ENCODE measurements around the gene SETBP1. TPM values are rescaled to one million over a fixed set of nuclear protein-coding genes. Genes with fewer than 3 reads are reported as not detected.
A peak's percentile ranks its signal among the peaks of the same experiment; 100 is the strongest.

Gene SETBP1
- total RNA-seq, 2 donors from 2014 or later: 17.3 to 20.1 TPM

DNA sequence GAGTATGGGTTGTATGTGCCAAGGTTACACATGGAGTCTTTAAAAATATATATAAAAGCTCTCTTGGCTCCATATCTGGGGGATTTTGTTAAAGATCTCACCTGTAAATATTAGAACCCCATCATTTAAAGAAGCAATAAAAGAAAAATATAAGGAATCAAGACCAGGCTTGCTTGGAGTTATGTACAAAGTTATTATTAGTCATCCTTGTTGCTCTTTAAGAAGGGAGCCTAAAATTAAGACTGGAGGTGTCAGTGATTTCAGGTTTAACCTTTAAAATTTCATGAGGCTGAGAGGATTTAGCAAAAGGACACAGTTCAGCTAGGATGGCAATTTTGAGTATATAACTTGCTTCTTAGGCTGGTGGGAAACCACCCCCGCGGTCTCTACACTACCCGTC, 181.4 kb downstream of the SETBP1 start:
- no peaks in the 10 kb centered on the region for H3K27me3 ChIP-seq (ENCODE audit: control insufficient read depth, insufficient read depth, low read length, poor library complexity, severe bottlenecking)
- no peak overlapping the region for H3K4me3 ChIP-seq (ENCODE audit: low read length)
- no peaks in the 10 kb centered on the region for H3K36me3 ChIP-seq (ENCODE audit: control insufficient read depth, insufficient read depth, low read length)
- no peaks in the 10 kb centered on the region for H3K9me3 Mint-ChIP-seq
- TF ChIP-seq CTCF (conservative IDR thresholded peaks at IDR 0.05): no peak
- WGBS, 2 experiments (ENCODE audit: insufficient coverage in 1 of 2, insufficient read length in 1 of 2): 92% methylated on average over 3 of the region's 3 CpGs; no CpG with 5 or more reads in 1 of the 2 experiments
- no peak for DNase-seq
- no peak overlapping the region for H3K9ac ChIP-seq (ENCODE audit: extremely low read depth, low read length, poor library complexity, severe bottlenecking)
- no peak overlapping the region for H3K27ac ChIP-seq (ENCODE audit: low read depth, low read length)
- H3K9me3 ChIP-seq (ENCODE audit: control insufficient read depth, low read length): no peaks in the 10 kb centered on the region
- H3K4me3 Mint-ChIP-seq: no peak overlapping the region
- H3K27ac Mint-ChIP-seq: no peak overlapping the region
- peaks cover 3% of the 10 kb centered on the region for H3K4me1 ChIP-seq (ENCODE audit: control insufficient read depth, insufficient read depth, low read length)
- no peaks in the 10 kb centered on the region for H3K36me3 Mint-ChIP-seq (ENCODE audit: low read depth)
- no peaks in the 10 kb centered on the region for H3K27me3 Mint-ChIP-seq (ENCODE audit: insufficient read depth)
- peaks cover 16% of the 10 kb centered on the region for H3K4me1 Mint-ChIP-seq

DNA sequence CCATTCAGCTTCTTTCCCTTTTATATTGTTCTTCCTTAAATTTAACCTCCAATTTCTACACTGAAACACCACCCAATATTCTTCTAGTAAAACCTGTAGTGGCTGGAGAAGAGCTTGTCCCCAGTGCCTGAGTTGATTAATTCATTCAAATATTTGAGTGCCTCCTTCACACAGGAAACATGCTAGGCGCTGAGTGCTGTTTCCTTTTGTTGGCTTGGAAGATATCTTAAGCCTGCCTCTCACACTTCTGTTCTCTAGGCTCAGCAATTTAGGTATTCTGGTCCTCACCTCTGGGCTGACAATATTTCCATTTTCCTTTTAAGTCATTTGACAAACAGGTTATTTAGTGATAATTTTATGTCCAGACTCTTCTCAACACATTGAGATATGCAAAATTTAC, 185.4 kb downstream of the SETBP1 start:
- 77% methylated on average over 1 of the region's 1 CpG; no CpG with 5 or more reads in 1 of the 2 experiments for WGBS, 2 experiments (ENCODE audit: insufficient coverage in 1 of 2, insufficient read length in 1 of 2)
- Mint-ChIP-seq H3K4me3 (no peak overlapping the region), H3K9me3 (no peaks in the 10 kb centered on the region), H3K36me3 (ENCODE audit: low read depth) (no peaks in the 10 kb centered on the region), H3K27me3 (ENCODE audit: insufficient read depth) (no peaks in the 10 kb centered on the region), H3K4me1 (peaks cover 31% of the 10 kb centered on the region), H3K27ac (no peak overlapping the region)
- Histone ChIP-seq H3K4me3 (ENCODE audit: low read length) (no peak overlapping the region), H3K4me1 (ENCODE audit: control insufficient read depth, insufficient read depth, low read length) (peaks cover 5% of the 10 kb centered on the region), H3K27me3 (ENCODE audit: control insufficient read depth, insufficient read depth, low read length, poor library complexity, severe bottlenecking) (no peaks in the 10 kb centered on the region), H3K9ac (ENCODE audit: extremely low read depth, low read length, poor library complexity, severe bottlenecking) (no peak overlapping the region), H3K9me3 (ENCODE audit: control insufficient read depth, low read length) (no peaks in the 10 kb centered on the region), H3K27ac (ENCODE audit: low read depth, low read length) (no peak overlapping the region), H3K36me3 (ENCODE audit: control insufficient read depth, insufficient read depth, low read length) (no peaks in the 10 kb centered on the region)
- TF ChIP-seq CTCF (conservative IDR thresholded peaks at IDR 0.05): no peak
- DNase-seq: no peak

- H3K4me3 ChIP-seq (ENCODE audit: low read length): no peak overlapping the region
- 65 to 100% methylated on average over 1 to 4 of the region's 4 CpGs for WGBS, 2 experiments (ENCODE audit: insufficient coverage in 1 of 2, insufficient read length in 1 of 2)
- TF ChIP-seq CTCF (conservative IDR thresholded peaks at IDR 0.05): no peak
- peaks cover 5% of the 10 kb centered on the region for H3K36me3 ChIP-seq (ENCODE audit: control insufficient read depth, insufficient read depth, low read length)
- Mint-ChIP-seq H3K36me3 (ENCODE audit: low read depth) (no peaks in the 10 kb centered on the region), H3K4me3 (no peak overlapping the region), H3K27me3 (ENCODE audit: insufficient read depth) (no peaks in the 10 kb centered on the region), H3K4me1 (peaks cover 31% of the 10 kb centered on the region), H3K9me3 (no peaks in the 10 kb centered on the region), H3K27ac (no peak overlapping the region)
- no peaks in the 10 kb centered on the region for H3K9me3 ChIP-seq (ENCODE audit: control insufficient read depth, low read length)
- peak; percentile 49 for DNase-seq
- no peak overlapping the region for H3K27ac ChIP-seq (ENCODE audit: low read depth, low read length)
- no peak overlapping the region for H3K9ac ChIP-seq (ENCODE audit: extremely low read depth, low read length, poor library complexity, severe bottlenecking)
- H3K27me3 ChIP-seq (ENCODE audit: control insufficient read depth, insufficient read depth, low read length, poor library complexity, severe bottlenecking): no peaks in the 10 kb centered on the region
- H3K4me1 ChIP-seq (ENCODE audit: control insufficient read depth, insufficient read depth, low read length): peaks cover 5% of the 10 kb centered on the region
Measured at GRCh38 chr18:44869533-44869932, 188.8 kb downstream of the SETBP1 start.

All from endodermal cell (in vitro differentiated cells).